Measurements from ENCODE around the gene ME2.

- TF ChIP-seq CTCF (IDR thresholded peaks at IDR 0.05) (no peak), POLR2A (IDR thresholded peaks at IDR 0.05) (no peak)
Measured at GRCh38 chr18:50829644-50830043, 49.3 kb upstream of the ME2 start.
